Sigmoid colon (tissue), 7 donors: ENCODE results near the gene UNCX. TPM values are rescaled to one million over a fixed set of nuclear protein-coding genes. Genes with fewer than 3 reads are reported as not detected.

Source experiments
- DNase-seq: peaks from one replicate; pipeline ENCODE4 v3.0.0-alpha.2; 2019
- H3K27ac ChIP-seq, 4 donors: fragments of 200-600 bp; sonication (generic); one replicate each; pipeline ENCODE4 v1.5.1; 2016 to 2019; ENCODE audit warnings: mild to moderate bottlenecking in 1 of 4
- H3K27me3 ChIP-seq, 3 donors: fragments of 200-600 bp; sonication (generic); one replicate each; pipeline ENCODE4 v1.5.1; 2019; ENCODE audit warnings: mild to moderate bottlenecking in 1 of 3
- H3K36me3 ChIP-seq, 4 donors: fragments of 200-600 bp; sonication (generic); one replicate each; pipeline ENCODE4 v1.5.1; 2016 to 2019
- H3K4me1 ChIP-seq, 4 donors: fragments of 200-600 bp; sonication (generic); one replicate each; pipeline ENCODE4 v1.5.1; 2017 to 2019
- H3K4me3 ChIP-seq, 4 donors: fragments of 200-600 bp; sonication (generic); one replicate each; pipeline ENCODE4 v1.5.1; 2017 to 2019; ENCODE audit warnings: mild to moderate bottlenecking in 2 of 4, moderate library complexity in 1 of 4
- H3K9me3 ChIP-seq, 4 donors: fragments of 200-600 bp in 3 of 4; sonication (generic) in 3 of 4; one replicate each; pipeline versions ENCODE4 v1.5.1 to v1.6.1; 2013 to 2019
- CTCF ChIP-seq, 4 experiments: fragments of 450-650 bp in 3 of 4; fragments of 200-600 bp in 1 of 4; IDR thresholded peaks; one replicate each; pipeline ENCODE4 v1.5.1; 2016 to 2019; ENCODE audit warnings: antibody characterized with exemption in 4 of 4, mild to moderate bottlenecking in 3 of 4, moderate library complexity in 2 of 4
- EP300 ChIP-seq, 4 donors: sonication (generic); formaldehyde crosslinking; IDR thresholded peaks; one replicate each; pipeline ENCODE4 v1.6.1; 2017; ENCODE audit warnings: antibody characterized with exemption in 4 of 4
- POLR2A ChIP-seq, 2 donors: fragments of 450-650 bp; IDR thresholded peaks; one replicate each; pipeline ENCODE4 v1.6.1; 2016; ENCODE audit warnings: antibody characterized with exemption in 2 of 2, mild to moderate bottlenecking in 2 of 2, moderate library complexity in 2 of 2
- POLR2AphosphoS5 ChIP-seq, 4 donors: sonication (generic); formaldehyde crosslinking; IDR thresholded peaks; one replicate each; pipeline ENCODE4 v1.6.1; 2017; ENCODE audit warnings: antibody characterized with exemption in 4 of 4
- WGBS, 2 donors: extraction: QIAGEN DNeasy Blood & Tissue Kit; methylation state at CpG; one replicate each; pipeline ENCODE4 v1.1.7; 2013; 5-methylcytosine and 5-hydroxymethylcytosine counted together
- intact Hi-C: fragments of 100-400 bp; cut with DNase I; formaldehyde crosslinking; loops from one replicate; pipeline ENCODE4 v1.15.1; 2023
- polyA plus RNA-seq, 3 donors: library from polyadenylated mRNA; stranded (reverse); fragments of 200-250 nt; gene quantifications; one replicate each; pipeline ENCODE4 v1.2.3, GENCODE V29; 2013
- total RNA-seq, 4 donors: library from RNA; depleted of rRNA; stranded (reverse); fragments of >200 nt; gene quantifications; one replicate each; pipeline ENCODE4 v1.1.0, GENCODE V29; 2016
- donor health status: healthy with polysubstance abuse.
- donor health status: Bipolar disorder and iron deficiency.
- donor health status: healthy.

UNCX gene
- total and polyA plus RNA-seq, 7 donors, result not detected

DNA sequence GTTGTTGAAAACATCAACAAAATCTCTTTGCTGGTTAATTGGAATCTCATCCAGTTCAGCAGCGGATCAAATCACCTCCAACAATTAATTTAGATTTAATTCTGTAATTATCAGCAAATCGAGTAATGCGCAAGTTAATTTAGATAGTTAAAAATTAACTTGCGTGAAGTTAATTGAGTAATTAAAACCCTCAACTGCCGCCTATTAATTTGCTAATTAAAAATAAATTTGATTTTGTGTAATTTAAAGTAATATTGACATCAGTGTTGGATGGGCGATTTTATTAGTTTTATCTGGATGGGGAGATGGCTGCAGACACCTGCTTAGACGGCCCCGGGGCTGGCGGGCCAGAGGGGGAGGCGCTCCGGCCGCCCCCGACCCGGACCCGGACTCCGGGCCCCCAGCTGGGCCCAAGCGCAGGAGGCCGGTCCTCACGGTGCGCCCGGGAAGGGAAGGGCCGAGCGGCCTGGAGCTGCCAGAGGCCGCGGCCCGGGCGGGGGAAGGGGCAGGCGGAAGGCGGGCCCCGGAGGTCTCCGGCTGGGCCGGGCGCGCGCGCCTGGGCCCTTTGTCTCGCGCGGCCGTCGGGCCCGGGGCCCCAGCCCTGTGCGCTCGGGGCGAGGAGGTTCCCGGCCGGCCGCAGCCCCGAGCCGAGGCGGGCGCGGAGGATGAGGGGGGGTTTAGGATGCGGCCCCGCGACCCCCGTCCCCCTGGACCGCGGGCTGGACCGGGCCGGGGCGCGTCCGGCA, 3.3 kb upstream of the UNCX start:
- no peaks in the 10 kb centered on the region for H3K9me3 ChIP-seq
- H3K4me3 ChIP-seq, result no peak overlapping the region
- no peaks in the 10 kb centered on the region for H3K36me3 ChIP-seq
- H3K27me3 ChIP-seq, result peaks cover 90 to 100% (median 98%) of the 10 kb centered on the region in 3 donors
- 7 to 9% methylated on average over 64 of the region's 64 CpGs for WGBS, 2 donors
- no peak for DNase-seq
- intact Hi-C loops, result loop anchor here (5.0 kb wide), 1 partner anchor 183 kb away; no protein-coding TSS in a partner anchor
- H3K4me1 ChIP-seq, result peaks cover 0 to 36% (median 28%) of the 10 kb centered on the region in 4 donors
- TF ChIP-seq CTCF (IDR thresholded peaks at IDR 0.05) (no peak), POLR2A (IDR thresholded peaks at IDR 0.05) (no peak), EP300 (IDR thresholded peaks at IDR 0.05) (no peak), POLR2AphosphoS5 (IDR thresholded peaks at IDR 0.05) (no peak)
- no peak overlapping the region for H3K27ac ChIP-seq

DNA sequence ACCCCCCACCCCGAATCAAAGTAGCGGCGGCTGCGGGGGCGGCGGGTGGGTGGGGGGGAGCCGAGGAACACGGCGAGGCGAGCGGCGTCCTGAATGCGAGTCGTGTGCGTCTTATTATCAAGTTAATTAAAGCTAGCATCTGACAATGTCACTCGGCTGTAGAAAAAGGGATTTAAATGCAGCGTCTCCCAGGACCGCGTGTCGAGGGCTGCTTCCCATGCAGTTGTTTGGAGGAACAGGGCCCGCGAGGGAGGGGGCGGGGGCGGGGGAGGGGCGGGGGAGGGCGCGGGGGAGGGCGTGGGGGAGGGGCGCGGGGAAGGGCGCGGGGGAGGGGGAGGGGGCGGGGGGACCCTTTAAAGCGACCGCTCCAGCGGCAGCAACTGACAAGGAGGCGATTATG, 2.7 kb upstream of the UNCX start:
- Histone ChIP-seq H3K27ac (no peak overlapping the region), H3K27me3 (peaks cover 90 to 100% (median 98%) of the 10 kb centered on the region in 3 donors), H3K9me3 (no peaks in the 10 kb centered on the region), H3K4me1 (peaks cover 0 to 32% (median 23%) of the 10 kb centered on the region in 4 donors), H3K36me3 (no peaks in the 10 kb centered on the region), H3K4me3 (no peak overlapping the region)
- intact Hi-C loops, result loop anchor here (5.0 kb wide), 1 partner anchor 182 kb away; no protein-coding TSS in a partner anchor
- DNase-seq, result no peak
- WGBS, 2 donors, result 5% methylated on average over 24 to 28 of the region's 37 CpGs
- TF ChIP-seq POLR2AphosphoS5 (IDR thresholded peaks at IDR 0.05) (no peak), POLR2A (IDR thresholded peaks at IDR 0.05) (no peak), CTCF (IDR thresholded peaks at IDR 0.05) (no peak), EP300 (IDR thresholded peaks at IDR 0.05) (no peak)

- intact Hi-C loops, result no loop called here
- Histone ChIP-seq H3K27ac (no peak overlapping the region), H3K4me3 (no peak overlapping the region), H3K36me3 (no peaks in the 10 kb centered on the region), H3K27me3 (peaks cover 90 to 100% (median 98%) of the 10 kb centered on the region in 3 donors), H3K9me3 (no peaks in the 10 kb centered on the region), H3K4me1 (peaks cover 0 to 32% (median 26%) of the 10 kb centered on the region in 4 donors)
- WGBS, 2 donors, result 9 to 13% methylated on average over 64 of the region's 64 CpGs
- no peak for DNase-seq
- TF ChIP-seq POLR2AphosphoS5 (IDR thresholded peaks at IDR 0.05), result no peak
- TF ChIP-seq EP300 (IDR thresholded peaks at IDR 0.05), result no peak
- TF ChIP-seq CTCF (IDR thresholded peaks at IDR 0.05), result no peak
- TF ChIP-seq POLR2A (IDR thresholded peaks at IDR 0.05), result no peak
These were observed 2.1 kb upstream of the UNCX start for GRCh38 chr7:1230411-1231213.

GRCh38 chr7:1231214-1232102, 1.2 kb upstream of the UNCX start:
- H3K27me3 ChIP-seq, result peaks cover 88 to 99% (median 93%) of the 10 kb centered on the region in 3 donors

More at GRCh38 chr7:1231214-1232102, 1.2 kb upstream of the UNCX start:
- no peaks in the 10 kb centered on the region for H3K36me3 ChIP-seq
- no peak overlapping the region for H3K27ac ChIP-seq
- intact Hi-C loops, result no loop called here
- TF ChIP-seq POLR2AphosphoS5 (IDR thresholded peaks at IDR 0.05), result no peak
- no peak for TF ChIP-seq EP300 (IDR thresholded peaks at IDR 0.05)
- TF ChIP-seq POLR2A (IDR thresholded peaks at IDR 0.05), result no peak
- TF ChIP-seq CTCF (IDR thresholded peaks at IDR 0.05), result no peak
- 7 to 10% methylated on average over 40 of the region's 40 CpGs for WGBS, 2 donors
- H3K4me3 ChIP-seq, result no peak overlapping the region
- no peaks in the 10 kb centered on the region for H3K9me3 ChIP-seq
- DNase-seq, result no peak
- peaks cover 0 to 37% (median 29%) of the 10 kb centered on the region in 4 donors for H3K4me1 ChIP-seq
